Measurements from ENCODE around the gene NLRP10. TPM values are rescaled to one million over a fixed set of nuclear protein-coding genes. Genes with fewer than 3 reads are reported as not detected.
"Not testable (repeated sequence)": the region's sequence is repeated elsewhere in the genome, so short reads cannot be mapped to it uniquely, and the experiment has no call there.

NLRP10 gene
- total RNA-seq, 1 donor from 2014 or later = not detected

DNA sequence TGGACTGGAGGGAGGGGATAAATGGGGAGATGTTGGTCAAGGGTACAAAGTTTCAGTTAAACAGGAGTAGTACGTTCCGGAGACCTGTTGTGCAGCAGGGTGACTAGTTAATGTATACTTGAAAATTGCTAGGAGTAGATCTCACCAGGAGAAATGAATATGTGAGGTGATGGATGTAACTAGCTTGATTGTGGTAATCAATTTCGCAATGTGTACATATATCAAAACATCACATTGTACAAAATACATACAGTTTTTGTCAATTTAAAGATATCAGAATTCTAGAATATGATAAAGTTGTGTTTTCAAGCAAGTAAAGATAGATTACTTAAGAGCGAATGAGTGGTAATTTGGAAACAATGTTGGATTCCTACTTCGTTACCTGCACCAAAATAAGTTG is 35.1 kb upstream of the NLRP10 start:
- Histone ChIP-seq H3K9me3 (no peaks in the 10 kb centered on the region), H3K36me3 (peaks cover 39% of the 10 kb centered on the region)

DNA sequence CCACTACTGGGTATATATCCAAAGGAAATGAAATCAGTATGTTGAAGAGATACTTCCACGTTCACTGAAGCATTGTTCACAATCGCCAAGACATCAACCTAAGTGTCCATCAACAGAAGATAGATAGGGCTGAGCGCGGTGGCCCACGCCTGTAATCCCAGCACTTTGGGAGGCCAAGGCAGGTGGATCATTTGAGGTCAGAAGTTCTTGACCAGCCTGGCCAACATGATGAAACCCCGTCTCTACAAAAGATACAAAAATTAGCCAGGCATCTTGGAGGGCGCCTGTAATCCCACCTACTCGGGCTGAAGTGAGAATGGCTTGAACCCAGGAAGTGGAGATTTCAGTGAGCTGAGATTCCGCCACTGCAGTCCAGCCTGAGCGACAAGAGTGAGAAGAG is 34.5 kb upstream of the NLRP10 start:
- no peaks in the 10 kb centered on the region for H3K27me3 ChIP-seq
- H3K36me3 ChIP-seq = peaks cover 45% of the 10 kb centered on the region
- DNase-seq (no peak), ATAC-seq (no peak)
- TF ChIP-seq, protein P1, sequence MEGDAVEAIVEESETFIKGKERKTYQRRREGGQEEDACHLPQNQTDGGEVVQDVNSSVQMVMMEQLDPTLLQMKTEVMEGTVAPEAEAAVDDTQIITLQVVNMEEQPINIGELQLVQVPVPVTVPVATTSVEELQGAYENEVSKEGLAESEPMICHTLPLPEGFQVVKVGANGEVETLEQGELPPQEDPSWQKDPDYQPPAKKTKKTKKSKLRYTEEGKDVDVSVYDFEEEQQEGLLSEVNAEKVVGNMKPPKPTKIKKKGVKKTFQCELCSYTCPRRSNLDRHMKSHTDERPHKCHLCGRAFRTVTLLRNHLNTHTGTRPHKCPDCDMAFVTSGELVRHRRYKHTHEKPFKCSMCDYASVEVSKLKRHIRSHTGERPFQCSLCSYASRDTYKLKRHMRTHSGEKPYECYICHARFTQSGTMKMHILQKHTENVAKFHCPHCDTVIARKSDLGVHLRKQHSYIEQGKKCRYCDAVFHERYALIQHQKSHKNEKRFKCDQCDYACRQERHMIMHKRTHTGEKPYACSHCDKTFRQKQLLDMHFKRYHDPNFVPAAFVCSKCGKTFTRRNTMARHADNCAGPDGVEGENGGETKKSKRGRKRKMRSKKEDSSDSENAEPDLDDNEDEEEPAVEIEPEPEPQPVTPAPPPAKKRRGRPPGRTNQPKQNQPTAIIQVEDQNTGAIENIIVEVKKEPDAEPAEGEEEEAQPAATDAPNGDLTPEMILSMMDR (IDR thresholded peaks at IDR 0.05) = no peak
- H3K4me1 ChIP-seq = no peaks in the 10 kb centered on the region
- intact Hi-C loops (cut with DNase I) = no loop called here
- H3K27ac ChIP-seq = no peak overlapping the region
- H3K9me3 ChIP-seq = no peaks in the 10 kb centered on the region
- no peak overlapping the region for H3K4me3 ChIP-seq

More for the DNA sequence above, 35.1 kb upstream of the NLRP10 start:
- Histone ChIP-seq H3K27me3 (no peaks in the 10 kb centered on the region), H3K27ac (no peak overlapping the region), H3K4me3 (no peak overlapping the region), H3K4me1 (no peaks in the 10 kb centered on the region)
- intact Hi-C loops (cut with DNase I) = no loop called here
- no peak for ATAC-seq
- TF ChIP-seq, protein P1 (IDR thresholded peaks at IDR 0.05) = no peak
- DNase-seq = no peak

DNA sequence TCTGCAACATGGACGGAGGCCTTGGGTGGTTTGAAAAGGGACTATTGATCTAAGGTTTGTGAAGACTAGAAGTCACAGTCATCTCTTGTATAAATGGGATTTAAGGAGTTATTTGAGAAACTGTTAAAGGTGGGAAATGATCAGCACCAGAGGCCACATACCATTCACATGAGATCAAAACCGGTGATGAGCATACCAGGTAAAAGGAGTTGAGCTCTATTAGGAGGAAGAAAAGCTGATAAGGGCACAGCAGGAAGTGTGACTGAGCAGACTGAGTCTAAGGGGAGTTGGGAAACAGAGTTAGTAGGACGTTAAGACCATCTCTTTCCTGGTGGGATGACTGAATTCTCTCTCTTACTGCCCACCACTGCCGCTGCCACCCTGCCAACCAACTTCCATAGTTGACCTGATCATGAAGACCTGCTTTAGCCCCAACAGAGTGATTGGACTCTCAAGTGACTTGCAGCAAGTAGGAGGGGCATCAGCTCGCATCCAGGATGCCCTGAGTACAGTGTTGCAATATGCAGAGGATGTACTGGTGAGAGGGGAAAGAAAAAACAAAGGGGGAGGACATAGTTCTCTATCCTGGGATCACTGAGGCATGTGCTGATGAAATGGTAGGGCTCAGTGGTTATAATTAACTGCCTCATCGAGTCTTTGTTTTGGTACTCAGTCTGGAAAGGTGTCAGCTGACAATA is 29.5 kb upstream of the NLRP10 start:
- TF ChIP-seq, protein P1 (IDR thresholded peaks at IDR 0.05) = no peak
- H3K27me3 ChIP-seq = no peaks in the 10 kb centered on the region
- H3K36me3 ChIP-seq = peaks cover 92% of the 10 kb centered on the region
- peaks cover 4% of the 10 kb centered on the region for H3K4me1 ChIP-seq
- intact Hi-C loops (cut with DNase I) = no loop called here
- H3K27ac ChIP-seq = no peak overlapping the region
- H3K9me3 ChIP-seq = no peaks in the 10 kb centered on the region
- H3K4me3 ChIP-seq = no peak overlapping the region
- DNase-seq = no peak
- ATAC-seq = no peak

DNA sequence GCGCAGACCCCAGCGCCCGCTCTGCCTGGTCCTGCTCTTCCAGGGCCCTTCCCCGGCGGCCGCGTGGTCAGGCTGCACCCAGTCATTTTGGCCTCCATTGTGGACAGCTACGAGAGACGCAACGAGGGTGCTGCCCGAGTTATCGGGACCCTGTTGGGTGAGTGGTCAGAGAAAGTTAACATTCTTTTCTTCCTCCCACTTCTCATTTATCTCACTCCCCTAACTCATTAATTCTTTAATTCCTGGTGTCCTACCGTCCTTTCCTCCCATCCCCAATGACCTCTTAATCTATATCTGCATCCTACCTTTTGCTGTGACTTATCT is 22.3 kb upstream of the NLRP10 start:
- Histone ChIP-seq H3K4me1 (peaks cover 33% of the 10 kb centered on the region), H3K4me3 (peak overlapping the region; percentile 75), H3K36me3 (peaks cover 30% of the 10 kb centered on the region), H3K27ac (peak overlapping the region; percentile 49)
- not testable (repeated sequence) for DNase-seq, H3K27me3 ChIP-seq, H3K9me3 ChIP-seq, ATAC-seq
- intact Hi-C loops (cut with DNase I) = loop anchor here (10.0 kb wide), 1 partner anchor 93 kb away; no protein-coding TSS in a partner anchor

DNA sequence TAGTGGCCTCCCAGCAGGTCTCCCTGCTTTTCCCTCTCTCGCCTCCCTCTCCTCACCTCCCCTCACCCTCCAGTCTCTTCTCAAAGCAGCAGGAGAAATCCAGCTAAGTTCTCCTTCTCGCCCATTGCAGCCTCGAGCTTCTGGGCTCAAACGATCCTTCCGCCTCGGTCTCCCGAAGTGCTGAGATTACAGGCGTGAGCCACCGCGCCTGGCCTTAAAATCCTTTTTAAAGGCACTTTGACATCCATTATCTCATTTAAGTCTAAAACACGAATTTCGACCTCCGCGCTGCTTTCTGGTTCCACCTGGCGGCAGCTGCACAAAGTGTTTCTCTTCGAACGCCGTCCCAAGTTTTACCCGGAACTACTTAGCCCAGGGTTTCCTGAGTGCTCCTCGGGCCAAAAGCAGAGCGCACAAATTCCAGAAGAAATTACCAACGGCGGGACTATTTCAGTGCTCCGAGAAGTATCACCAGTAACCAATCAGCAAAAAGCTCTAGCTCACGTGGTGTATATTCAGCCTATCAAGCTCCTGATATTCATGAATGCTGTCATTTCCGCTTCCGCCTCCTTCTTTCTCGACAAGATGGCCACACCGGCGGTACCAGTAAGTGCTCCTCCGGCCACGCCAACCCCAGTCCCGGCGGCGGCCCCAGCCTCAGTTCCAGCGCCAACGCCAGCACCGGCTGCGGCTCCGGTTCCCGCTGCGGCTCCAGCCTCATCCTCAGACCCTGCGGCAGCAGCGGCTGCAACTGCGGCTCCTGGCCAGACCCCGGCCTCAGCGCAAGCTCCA is 21.7 kb upstream of the NLRP10 start, which contains the start of gene EIF3F:
Gene EIF3F, plus strand, starts transcription at position 570 of the 792 bp plus-strand sequence. Its CDS starts 16 bp downstream, at position 586.
- TF ChIP-seq, protein P1 (IDR thresholded peaks at IDR 0.05) = peak; percentile 87
- H3K4me3 ChIP-seq = peak within 1 kb of the TSS; percentile 75
- peak within 1 kb of the TSS; percentile 84 for H3K27ac ChIP-seq
- H3K9me3 ChIP-seq = no peaks in the 10 kb centered on the region
- peak; percentile 99 for ATAC-seq
- peaks cover 25% of the 10 kb centered on the region for H3K36me3 ChIP-seq
- peak; percentile 88 for DNase-seq
- H3K27me3 ChIP-seq = no peaks in the 10 kb centered on the region
- peaks cover 33% of the 10 kb centered on the region for H3K4me1 ChIP-seq
- intact Hi-C loops (cut with DNase I) = loop anchor here (10.0 kb wide), 1 partner anchor 92 kb away; no protein-coding TSS in a partner anchor
